ENCODE results near the gene HECA. TPM values are rescaled to one million over a fixed set of nuclear protein-coding genes. Genes with fewer than 3 reads are reported as not detected.

HECA gene
- total RNA-seq, 1 donor from 2014 or later: 48.9 TPM

DNA sequence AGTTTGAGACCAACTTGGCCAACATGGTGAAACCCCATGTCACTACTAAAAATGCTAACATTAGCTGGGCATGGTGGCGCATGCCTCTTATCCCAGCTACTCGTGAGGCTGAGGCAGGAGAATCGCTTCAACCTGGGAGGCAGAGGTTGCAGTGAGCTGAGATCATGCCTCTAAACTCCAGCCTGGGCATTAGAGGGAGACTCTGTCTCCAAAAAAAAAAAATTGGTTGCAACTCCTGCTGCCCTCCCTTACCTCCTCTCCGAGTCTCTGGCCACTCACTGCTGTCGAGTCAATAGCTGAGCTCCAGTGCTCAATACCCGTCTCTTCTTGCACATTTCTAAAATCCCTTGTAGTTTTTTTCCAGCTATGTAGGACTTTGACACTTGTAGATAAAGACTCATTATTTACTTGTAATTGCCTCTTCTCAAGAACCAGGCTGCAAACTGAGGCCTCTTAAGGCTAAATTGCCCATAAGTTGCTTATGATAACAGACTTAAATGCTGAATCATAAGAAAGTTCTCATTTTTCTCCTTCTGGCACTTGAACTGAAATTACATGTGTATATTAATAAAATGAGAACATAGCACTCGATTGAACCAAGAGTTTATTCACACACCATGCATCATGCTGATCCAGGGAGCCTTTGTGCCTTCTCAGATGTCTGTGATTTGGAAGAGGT lies 13.8 kb downstream of the HECA start:
- H3K9me3 ChIP-seq: no peaks in the 10 kb centered on the region
- intact Hi-C loops (cut with DNase I): no loop called here
- peaks cover 32% of the 10 kb centered on the region for H3K4me1 ChIP-seq
- H3K36me3 ChIP-seq: no peaks in the 10 kb centered on the region
- ATAC-seq: no peak
- DNase-seq: no peak
- no peak overlapping the region for H3K4me3 ChIP-seq
- TF ChIP-seq, protein P1, sequence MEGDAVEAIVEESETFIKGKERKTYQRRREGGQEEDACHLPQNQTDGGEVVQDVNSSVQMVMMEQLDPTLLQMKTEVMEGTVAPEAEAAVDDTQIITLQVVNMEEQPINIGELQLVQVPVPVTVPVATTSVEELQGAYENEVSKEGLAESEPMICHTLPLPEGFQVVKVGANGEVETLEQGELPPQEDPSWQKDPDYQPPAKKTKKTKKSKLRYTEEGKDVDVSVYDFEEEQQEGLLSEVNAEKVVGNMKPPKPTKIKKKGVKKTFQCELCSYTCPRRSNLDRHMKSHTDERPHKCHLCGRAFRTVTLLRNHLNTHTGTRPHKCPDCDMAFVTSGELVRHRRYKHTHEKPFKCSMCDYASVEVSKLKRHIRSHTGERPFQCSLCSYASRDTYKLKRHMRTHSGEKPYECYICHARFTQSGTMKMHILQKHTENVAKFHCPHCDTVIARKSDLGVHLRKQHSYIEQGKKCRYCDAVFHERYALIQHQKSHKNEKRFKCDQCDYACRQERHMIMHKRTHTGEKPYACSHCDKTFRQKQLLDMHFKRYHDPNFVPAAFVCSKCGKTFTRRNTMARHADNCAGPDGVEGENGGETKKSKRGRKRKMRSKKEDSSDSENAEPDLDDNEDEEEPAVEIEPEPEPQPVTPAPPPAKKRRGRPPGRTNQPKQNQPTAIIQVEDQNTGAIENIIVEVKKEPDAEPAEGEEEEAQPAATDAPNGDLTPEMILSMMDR (IDR thresholded peaks at IDR 0.05): no peak
- H3K27ac ChIP-seq: no peak overlapping the region
- H3K27me3 ChIP-seq: no peaks in the 10 kb centered on the region

- intact Hi-C loops (cut with DNase I): no loop called here
- H3K4me1 ChIP-seq: peaks cover 32% of the 10 kb centered on the region
- ATAC-seq: no peak
These were observed 14.5 kb downstream of the HECA start for GRCh38 chr6:139149383-139149782.

GRCh38 chr6:139150920-139151319 lies 16.0 kb downstream of the HECA start:
- no peak for ATAC-seq
- no peak overlapping the region for H3K27ac ChIP-seq
- H3K27me3 ChIP-seq: no peaks in the 10 kb centered on the region
- no peaks in the 10 kb centered on the region for H3K9me3 ChIP-seq
- TF ChIP-seq, protein P1 (IDR thresholded peaks at IDR 0.05): no peak
- intact Hi-C loops (cut with DNase I): no loop called here
- no peaks in the 10 kb centered on the region for H3K36me3 ChIP-seq
- DNase-seq: no peak
- H3K4me1 ChIP-seq: peaks cover 32% of the 10 kb centered on the region
- H3K4me3 ChIP-seq: no peak overlapping the region

More at GRCh38 chr6:139149383-139149782, 14.5 kb downstream of the HECA start:
- Histone ChIP-seq H3K9me3 (no peaks in the 10 kb centered on the region), H3K27ac (no peak overlapping the region), H3K4me3 (no peak overlapping the region), H3K27me3 (no peaks in the 10 kb centered on the region), H3K36me3 (no peaks in the 10 kb centered on the region)
- TF ChIP-seq, protein P1 (IDR thresholded peaks at IDR 0.05): no peak
- DNase-seq: no peak

- intact Hi-C loops (cut with DNase I): no loop called here
- DNase-seq (no peak), ATAC-seq (no peak)
- Histone ChIP-seq H3K4me3 (no peak overlapping the region), H3K36me3 (no peaks in the 10 kb centered on the region), H3K27me3 (no peaks in the 10 kb centered on the region), H3K4me1 (peaks cover 28% of the 10 kb centered on the region), H3K9me3 (no peaks in the 10 kb centered on the region), H3K27ac (no peak overlapping the region)
- TF ChIP-seq, protein P1 (IDR thresholded peaks at IDR 0.05): no peak
These were observed 16.7 kb downstream of the HECA start for GRCh38 chr6:139151425-139152087.

DNA sequence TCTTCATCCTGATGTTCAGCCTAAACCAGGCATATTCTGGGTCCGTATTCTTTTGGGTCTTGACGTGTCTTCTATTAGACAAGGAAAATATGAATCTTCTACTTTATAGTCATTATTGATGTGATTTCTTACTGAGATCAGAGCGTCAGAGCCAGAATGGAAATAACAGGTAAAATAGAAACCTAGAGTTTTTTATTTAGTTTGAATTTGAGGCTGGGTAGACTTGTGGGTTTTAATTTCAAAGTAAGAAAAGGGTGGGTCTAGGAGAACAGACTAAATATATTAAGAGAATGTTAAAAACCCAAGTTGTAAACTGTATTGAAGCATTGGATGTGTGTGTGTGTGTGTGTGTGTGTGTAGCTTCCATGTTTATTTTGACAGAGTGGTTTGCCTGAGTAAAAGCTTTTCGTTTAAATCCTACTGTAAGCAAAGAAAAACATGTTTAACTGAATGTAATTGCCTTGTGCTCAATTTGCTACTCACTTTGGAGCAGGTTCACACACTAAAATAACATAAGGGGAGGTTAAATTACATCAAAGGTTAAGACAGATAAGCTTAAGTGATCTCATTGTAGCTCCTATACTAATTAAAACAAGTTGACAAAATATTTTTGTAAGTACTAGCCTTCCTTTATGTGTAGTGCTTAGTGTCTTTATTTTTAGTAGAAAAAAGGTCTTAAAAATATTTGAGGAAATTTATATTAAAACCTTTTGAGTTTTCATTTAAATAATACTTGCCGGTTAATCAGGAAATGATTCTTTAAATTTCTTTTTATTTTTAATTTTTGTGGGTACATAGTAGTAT lies 17.4 kb downstream of the HECA start:
- peaks cover 23% of the 10 kb centered on the region for H3K4me1 ChIP-seq
- no peaks in the 10 kb centered on the region for H3K36me3 ChIP-seq
- H3K27ac ChIP-seq: no peak overlapping the region
- no peaks in the 10 kb centered on the region for H3K27me3 ChIP-seq
- DNase-seq (no peak), ATAC-seq (no peak)
- H3K4me3 ChIP-seq: no peak overlapping the region
- no peaks in the 10 kb centered on the region for H3K9me3 ChIP-seq
- TF ChIP-seq, protein P1 (IDR thresholded peaks at IDR 0.05): no peak
- intact Hi-C loops (cut with DNase I): no loop called here

Measured in upper lobe of right lung (tissue), 1 donor.